ENCODE data around the gene CHD6. TPM values are rescaled to one million over a fixed set of nuclear protein-coding genes. Genes with fewer than 3 reads are reported as not detected.

Gene CHD6
- total RNA-seq, 1 experiment from 2014 or later = 51.1 TPM

- Histone ChIP-seq H4K20me1 (ENCODE audit: insufficient read depth) (peaks cover 47% of the 10 kb centered on the region), H2AFZ (no peak overlapping the region), H3K4me1 (replicated peaks; ENCODE audit: insufficient read depth) (peaks cover 19% of the 10 kb centered on the region), H3K9me3 (ENCODE audit: insufficient read depth, low read depth) (no peaks in the 10 kb centered on the region), H3K79me2 (ENCODE audit: low read depth) (peaks cover 62% of the 10 kb centered on the region), H3F3A (ENCODE audit: insufficient read depth, low read depth) (no peaks in the 10 kb centered on the region), H3K27me3 (ENCODE audit: insufficient read depth, low read depth) (no peaks in the 10 kb centered on the region), H3K36me3 (ENCODE audit: low read depth) (no peaks in the 10 kb centered on the region), H3K9me2 (ENCODE audit: insufficient read depth) (no peaks in the 10 kb centered on the region), H3K27ac (no peak overlapping the region), H3K4me2 (peak overlapping the region; percentile 85), H3K4me3 (peak overlapping the region; percentile 94; the same call in 1 of the 2 replicates)
- ChIA-PET POLR2A (ENCODE audit: unreplicated experiment) (interaction anchor here (0.8 kb wide), 1 partner anchor 117 kb away, joined by 6 read pairs; no protein-coding TSS in a partner anchor), CTCF (no interaction called here)
- no TSS peak for BruUV-seq (replicated peaks)
- no peak for DNase-seq
- intact Hi-C loops (cut with micrococcal nuclease; ENCODE audit: unreplicated experiment) = no loop called here
- TF ChIP-seq CTCF (conservative IDR thresholded peaks at IDR 0.05) (no peak), EZH2 (IDR thresholded peaks at IDR 0.05; ENCODE audit: low read depth) (no peak)
Observed at GRCh38 chr20:41616228-41616627, 1.9 kb downstream of the CHD6 start.

DNA sequence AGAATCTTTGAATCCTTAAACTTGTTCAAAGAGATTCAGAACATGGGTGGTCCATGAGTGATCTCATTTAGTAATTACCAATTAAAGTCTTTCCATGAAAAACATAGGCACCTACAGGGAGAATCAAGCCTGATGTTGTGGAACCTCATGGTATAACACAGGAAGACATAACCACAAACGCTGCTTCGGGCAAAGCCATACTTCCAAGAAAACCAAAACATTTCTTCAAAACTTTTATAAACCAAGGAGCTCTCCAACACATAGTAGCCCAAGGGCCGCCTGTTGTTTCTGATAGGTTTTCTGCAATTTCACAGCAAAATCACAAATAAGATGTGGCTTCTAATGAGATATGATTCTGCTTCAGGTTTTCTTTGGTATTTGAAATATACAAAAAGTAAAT lies 2.5 kb downstream of the CHD6 start:
- H3F3A ChIP-seq (ENCODE audit: insufficient read depth, low read depth) = no peaks in the 10 kb centered on the region

GRCh38 chr20:41615110-41615509 lies 3.1 kb downstream of the CHD6 start:
- H3K4me1 ChIP-seq (replicated peaks; ENCODE audit: insufficient read depth) = peaks cover 19% of the 10 kb centered on the region
- DNase-seq = no peak
- intact Hi-C loops (cut with micrococcal nuclease; ENCODE audit: unreplicated experiment) = no loop called here
- H3F3A ChIP-seq (ENCODE audit: insufficient read depth, low read depth) = no peaks in the 10 kb centered on the region
- TF ChIP-seq CTCF (conservative IDR thresholded peaks at IDR 0.05) = no peak
- no peak for TF ChIP-seq EZH2 (IDR thresholded peaks at IDR 0.05; ENCODE audit: low read depth)
- no peaks in the 10 kb centered on the region for H3K36me3 ChIP-seq (ENCODE audit: low read depth)
- H3K9me2 ChIP-seq (ENCODE audit: insufficient read depth) = no peaks in the 10 kb centered on the region
- no peaks in the 10 kb centered on the region for H3K9me3 ChIP-seq (ENCODE audit: insufficient read depth, low read depth)
- no peaks in the 10 kb centered on the region for H3K27me3 ChIP-seq (ENCODE audit: insufficient read depth, low read depth)
- H3K79me2 ChIP-seq (ENCODE audit: low read depth) = peaks cover 71% of the 10 kb centered on the region
- CTCF ChIA-PET = no interaction called here
- H3K4me3 ChIP-seq = no peak overlapping the region
- no peak overlapping the region for H3K27ac ChIP-seq
- peaks cover 50% of the 10 kb centered on the region for H4K20me1 ChIP-seq (ENCODE audit: insufficient read depth)
- H2AFZ ChIP-seq = no peak overlapping the region
- BruUV-seq (replicated peaks) = no TSS peak
- H3K4me2 ChIP-seq = no peak overlapping the region
- POLR2A ChIA-PET (ENCODE audit: unreplicated experiment) = no interaction called here

More for the DNA sequence above, 2.5 kb downstream of the CHD6 start:
- CTCF ChIA-PET = no interaction called here
- H3K4me1 ChIP-seq (replicated peaks; ENCODE audit: insufficient read depth) = peaks cover 19% of the 10 kb centered on the region
- H3K9me2 ChIP-seq (ENCODE audit: insufficient read depth) = no peaks in the 10 kb centered on the region
- H3K36me3 ChIP-seq (ENCODE audit: low read depth) = no peaks in the 10 kb centered on the region
- H3K27me3 ChIP-seq (ENCODE audit: insufficient read depth, low read depth) = no peaks in the 10 kb centered on the region
- no TSS peak for BruUV-seq (replicated peaks)
- peaks cover 47% of the 10 kb centered on the region for H4K20me1 ChIP-seq (ENCODE audit: insufficient read depth)
- H3K4me2 ChIP-seq = no peak overlapping the region
- H2AFZ ChIP-seq = no peak overlapping the region
- H3K4me3 ChIP-seq = no peak overlapping the region
- H3K9me3 ChIP-seq (ENCODE audit: insufficient read depth, low read depth) = no peaks in the 10 kb centered on the region
- POLR2A ChIA-PET (ENCODE audit: unreplicated experiment) = no interaction called here
- intact Hi-C loops (cut with micrococcal nuclease; ENCODE audit: unreplicated experiment) = no loop called here
- TF ChIP-seq EZH2 (IDR thresholded peaks at IDR 0.05; ENCODE audit: low read depth) (no peak), CTCF (conservative IDR thresholded peaks at IDR 0.05) (no peak)
- H3K27ac ChIP-seq = no peak overlapping the region
- peaks cover 67% of the 10 kb centered on the region for H3K79me2 ChIP-seq (ENCODE audit: low read depth)
- DNase-seq = no peak

Data from PC-9 (cell line).